Vein endothelial cell (primary cell): ENCODE results near the gene COPRS. TPM values are rescaled to one million over a fixed set of nuclear protein-coding genes. Genes with fewer than 3 reads are reported as not detected.

Experiments
- total RNA-seq: library from RNA; depleted of rRNA; stranded (reverse); fragments of >200 nt; gene quantifications from 2 replicates; pipeline ENCODE4 v1.2.3, GENCODE V29; 2012

The COPRS gene, protein sequence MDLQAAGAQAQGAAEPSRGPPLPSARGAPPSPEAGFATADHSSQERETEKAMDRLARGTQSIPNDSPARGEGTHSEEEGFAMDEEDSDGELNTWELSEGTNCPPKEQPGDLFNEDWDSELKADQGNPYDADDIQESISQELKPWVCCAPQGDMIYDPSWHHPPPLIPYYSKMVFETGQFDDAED
- 39.5 and 52.8 TPM in 2 replicates for total RNA-seq

DNA sequence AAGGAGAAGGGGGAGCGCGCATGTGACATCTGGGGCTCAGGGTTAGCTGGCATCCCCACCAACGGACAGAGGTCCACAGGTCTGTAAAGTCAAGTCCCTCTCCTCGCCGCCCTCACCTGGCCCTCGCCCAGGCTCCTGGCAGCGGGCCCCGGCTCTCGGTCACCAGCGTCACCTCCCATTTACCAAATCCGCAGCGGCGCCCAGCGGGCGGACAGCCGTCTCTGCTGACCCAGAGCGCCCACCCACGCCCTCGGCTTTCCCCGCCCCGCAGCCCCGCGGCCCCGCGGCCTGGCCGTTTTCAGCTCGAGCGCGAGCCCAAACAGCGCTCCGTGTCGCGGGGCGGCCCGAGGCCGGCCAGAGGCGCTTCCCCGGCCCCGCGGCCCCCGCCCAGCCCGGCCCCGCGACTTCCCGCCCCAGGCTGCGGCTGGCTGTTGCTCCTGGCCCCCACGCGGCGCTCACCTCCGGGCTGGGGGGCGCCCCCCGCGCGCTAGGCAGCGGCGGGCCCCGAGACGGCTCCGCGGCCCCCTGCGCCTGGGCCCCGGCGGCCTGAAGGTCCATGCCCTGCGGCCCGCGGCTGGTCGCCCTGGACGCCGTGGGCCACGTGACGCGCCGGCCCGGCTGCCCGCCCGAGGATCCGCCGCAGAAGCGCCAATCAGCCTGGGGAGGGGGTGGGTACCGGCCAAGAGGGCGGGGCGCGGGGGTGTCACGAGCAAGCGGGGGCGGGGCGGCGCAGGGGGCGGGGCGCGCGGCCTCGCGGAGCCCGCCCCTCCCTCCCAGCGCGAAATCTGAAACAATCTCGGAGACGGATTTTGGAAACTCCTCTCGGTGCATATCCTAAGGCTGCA, at the start of gene COPRS:
Gene COPRS (minus strand): TSS at position 603 of the 845 bp plus-strand sequence. CDS start 45 bp downstream, at position 558.

Other genes starting within 250 kb of the COPRS start
- gene UTP6, start 42.5 kb upstream of the COPRS start, total RNA-seq = 26.1 and 41.5 TPM in 2 replicates
- 20.9 and 31.3 TPM in 2 replicates for gene SUZ12, start 77.8 kb upstream of the COPRS start, total RNA-seq
- 11.1 and 14.6 TPM in 2 replicates for gene LRRC37B, start 148.1 kb upstream of the COPRS start, total RNA-seq